ENCODE data around the gene CASP14. TPM values are rescaled to one million over a fixed set of nuclear protein-coding genes. Genes with fewer than 3 reads are reported as not detected.

The CASP14 gene
- total and polyA plus RNA-seq, 9 of the 15 experiments (the other 6 are each of a cell fraction or from before 2014, with no cell fraction given): not detected

DNA sequence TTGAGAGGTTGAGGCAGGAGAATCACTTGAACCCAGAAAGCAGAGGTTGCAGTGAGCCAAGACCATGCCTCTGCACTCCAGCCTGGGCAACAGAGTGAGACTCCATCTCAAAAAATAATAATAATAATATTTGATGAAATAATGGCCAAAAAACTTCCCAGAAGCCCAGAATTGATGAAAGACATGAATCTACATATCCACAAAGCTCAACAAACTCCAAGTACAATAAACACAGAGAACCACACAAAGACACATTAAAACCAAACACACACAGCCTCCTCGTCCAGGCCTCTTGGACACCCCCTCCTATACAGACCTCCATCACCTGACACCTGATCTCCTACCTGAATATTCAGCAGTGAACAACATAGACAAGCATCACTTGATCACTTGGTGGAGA, 54.7 kb downstream of the CASP14 start (continued):
- TF ChIP-seq, protein P1, sequence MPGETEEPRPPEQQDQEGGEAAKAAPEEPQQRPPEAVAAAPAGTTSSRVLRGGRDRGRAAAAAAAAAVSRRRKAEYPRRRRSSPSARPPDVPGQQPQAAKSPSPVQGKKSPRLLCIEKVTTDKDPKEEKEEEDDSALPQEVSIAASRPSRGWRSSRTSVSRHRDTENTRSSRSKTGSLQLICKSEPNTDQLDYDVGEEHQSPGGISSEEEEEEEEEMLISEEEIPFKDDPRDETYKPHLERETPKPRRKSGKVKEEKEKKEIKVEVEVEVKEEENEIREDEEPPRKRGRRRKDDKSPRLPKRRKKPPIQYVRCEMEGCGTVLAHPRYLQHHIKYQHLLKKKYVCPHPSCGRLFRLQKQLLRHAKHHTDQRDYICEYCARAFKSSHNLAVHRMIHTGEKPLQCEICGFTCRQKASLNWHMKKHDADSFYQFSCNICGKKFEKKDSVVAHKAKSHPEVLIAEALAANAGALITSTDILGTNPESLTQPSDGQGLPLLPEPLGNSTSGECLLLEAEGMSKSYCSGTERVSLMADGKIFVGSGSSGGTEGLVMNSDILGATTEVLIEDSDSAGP (CRISPR knock-in tag; IDR thresholded peaks at IDR 0.05): no peak
- TF ChIP-seq CEBPG (CRISPR knock-in tag; IDR thresholded peaks at IDR 0.05): no peak
- TF ChIP-seq CEBPG (tag; conservative IDR thresholded peaks at IDR 0.05 in 1 of 2, IDR thresholded peaks at IDR 0.05 in 1 of 2): no peak
- TF ChIP-seq, protein P2, sequence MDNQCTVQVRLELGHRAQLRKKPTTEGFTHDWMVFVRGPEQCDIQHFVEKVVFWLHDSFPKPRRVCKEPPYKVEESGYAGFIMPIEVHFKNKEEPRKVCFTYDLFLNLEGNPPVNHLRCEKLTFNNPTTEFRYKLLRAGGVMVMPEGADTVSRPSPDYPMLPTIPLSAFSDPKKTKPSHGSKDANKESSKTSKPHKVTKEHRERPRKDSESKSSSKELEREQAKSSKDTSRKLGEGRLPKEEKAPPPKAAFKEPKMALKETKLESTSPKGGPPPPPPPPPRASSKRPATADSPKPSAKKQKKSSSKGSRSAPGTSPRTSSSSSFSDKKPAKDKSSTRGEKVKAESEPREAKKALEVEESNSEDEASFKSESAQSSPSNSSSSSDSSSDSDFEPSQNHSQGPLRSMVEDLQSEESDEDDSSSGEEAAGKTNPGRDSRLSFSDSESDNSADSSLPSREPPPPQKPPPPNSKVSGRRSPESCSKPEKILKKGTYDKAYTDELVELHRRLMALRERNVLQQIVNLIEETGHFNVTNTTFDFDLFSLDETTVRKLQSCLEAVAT (IDR thresholded peaks at IDR 0.05): no peak
- TF ChIP-seq, protein P3, sequence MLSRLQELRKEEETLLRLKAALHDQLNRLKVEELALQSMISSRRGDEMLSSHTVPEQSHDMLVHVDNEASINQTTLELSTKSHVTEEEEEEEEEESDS (CRISPR knock-in tag; IDR thresholded peaks at IDR 0.05): no peak
- TF ChIP-seq, protein P4, sequence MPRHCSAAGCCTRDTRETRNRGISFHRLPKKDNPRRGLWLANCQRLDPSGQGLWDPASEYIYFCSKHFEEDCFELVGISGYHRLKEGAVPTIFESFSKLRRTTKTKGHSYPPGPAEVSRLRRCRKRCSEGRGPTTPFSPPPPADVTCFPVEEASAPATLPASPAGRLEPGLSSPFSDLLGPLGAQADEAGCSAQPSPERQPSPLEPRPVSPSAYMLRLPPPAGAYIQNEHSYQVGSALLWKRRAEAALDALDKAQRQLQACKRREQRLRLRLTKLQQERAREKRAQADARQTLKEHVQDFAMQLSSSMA (CRISPR knock-in tag; IDR thresholded peaks at IDR 0.05): no peak
- TF ChIP-seq FIP1L1 (IDR thresholded peaks at IDR 0.05; ENCODE audit: low read depth, low read length, poor library complexity, severe bottlenecking): no peak

All from K562 (cell line).